Measurements from ENCODE around the gene ZNF225. TPM values are rescaled to one million over a fixed set of nuclear protein-coding genes. Genes with fewer than 3 reads are reported as not detected.

The ZNF225 gene
- total and polyA plus RNA-seq, 2 of the 4 experiments (the other 2 are of a cell fraction): 1.5 to 5.7 TPM

- Histone ChIP-seq H2AK9ac (replicated peaks; ENCODE audit: low read depth, low read length, poor library complexity) (no peak overlapping the region), H3K27ac (ENCODE audit: insufficient read depth, low read length) (no peak overlapping the region), H3K9ac (ENCODE audit: low read depth, low read length) (no peak overlapping the region), H3K18ac (ENCODE audit: low read depth, low read length) (no peak overlapping the region), H3K4me2 (ENCODE audit: low read depth, low read length) (no peak overlapping the region), H3K4me1 (ENCODE audit: control insufficient read depth, insufficient read depth, low read length) (no peaks in the 10 kb centered on the region), H3K36me3 (ENCODE audit: control insufficient read depth, insufficient read depth, low read length) (peaks cover 48% of the 10 kb centered on the region), H3K4ac (ENCODE audit: low read depth, low read length) (no peak overlapping the region), H3K23ac (ENCODE audit: low read depth, low read length) (no peak overlapping the region), H3K9me3 (ENCODE audit: control insufficient read depth, insufficient read depth, low read length) (peaks cover 5% of the 10 kb centered on the region), H2BK5ac (ENCODE audit: low read depth, low read length, poor library complexity, severe bottlenecking) (no peak overlapping the region), H2BK15ac (ENCODE audit: low read depth, low read length) (no peak overlapping the region), H2AK5ac (ENCODE audit: low read depth, low read length) (no peak overlapping the region), H4K5ac (ENCODE audit: low read depth, low read length) (no peak overlapping the region), H3K56ac (ENCODE audit: extremely low read depth, insufficient read depth, low read length) (no peak overlapping the region), H3K9me1 (ENCODE audit: insufficient read depth, low read length) (no peaks in the 10 kb centered on the region), H2AFZ (replicated peaks; ENCODE audit: low read length, poor library complexity) (no peak overlapping the region), H3K79me1 (ENCODE audit: low read depth in 1 of 2, low read length in 2 of 2) (0 out of 4 replicates have a peak, but pooled peaks cover 0 to 4% of the 10 kb centered on the region in 2 experiments), H3K27me3 (ENCODE audit: control insufficient read depth, insufficient read depth, low read length) (no peaks in the 10 kb centered on the region), H4K91ac (ENCODE audit: insufficient read depth, low read depth, low read length) (no peak overlapping the region), H4K8ac (ENCODE audit: low read depth in 2 of 2, low read length in 2 of 2) (no peak overlapping the region), H2BK120ac (ENCODE audit: low read depth, low read length) (no peak overlapping the region), H3K4me3 (ENCODE audit: insufficient read depth, low read depth, low read length) (no peak overlapping the region), H3K14ac (replicated peaks; ENCODE audit: low read depth, low read length) (no peak overlapping the region), H2BK20ac (ENCODE audit: low read depth, low read length) (no peak overlapping the region), H4K20me1 (ENCODE audit: insufficient read depth, low read length) (no peaks in the 10 kb centered on the region)
- in situ Hi-C loops (cut with MboI; ENCODE audit: low sequenced_read_pairs): no loop called here
- dilution Hi-C loops (cut with HindIII; ENCODE audit: low sequenced_read_pairs, unreplicated experiment): no loop called here
- BruUV-seq (replicated peaks): no TSS peak
- TF ChIP-seq NFE2L2 (IDR thresholded peaks at IDR 0.05; ENCODE audit: low read depth, low read length) (no peak), RCOR1 (IDR thresholded peaks at IDR 0.05; ENCODE audit: insufficient replicate concordance, low read length) (no peak), RAD21 (IDR thresholded peaks at IDR 0.05; ENCODE audit: low read length) (no peak)
- TF ChIP-seq, protein P1, sequence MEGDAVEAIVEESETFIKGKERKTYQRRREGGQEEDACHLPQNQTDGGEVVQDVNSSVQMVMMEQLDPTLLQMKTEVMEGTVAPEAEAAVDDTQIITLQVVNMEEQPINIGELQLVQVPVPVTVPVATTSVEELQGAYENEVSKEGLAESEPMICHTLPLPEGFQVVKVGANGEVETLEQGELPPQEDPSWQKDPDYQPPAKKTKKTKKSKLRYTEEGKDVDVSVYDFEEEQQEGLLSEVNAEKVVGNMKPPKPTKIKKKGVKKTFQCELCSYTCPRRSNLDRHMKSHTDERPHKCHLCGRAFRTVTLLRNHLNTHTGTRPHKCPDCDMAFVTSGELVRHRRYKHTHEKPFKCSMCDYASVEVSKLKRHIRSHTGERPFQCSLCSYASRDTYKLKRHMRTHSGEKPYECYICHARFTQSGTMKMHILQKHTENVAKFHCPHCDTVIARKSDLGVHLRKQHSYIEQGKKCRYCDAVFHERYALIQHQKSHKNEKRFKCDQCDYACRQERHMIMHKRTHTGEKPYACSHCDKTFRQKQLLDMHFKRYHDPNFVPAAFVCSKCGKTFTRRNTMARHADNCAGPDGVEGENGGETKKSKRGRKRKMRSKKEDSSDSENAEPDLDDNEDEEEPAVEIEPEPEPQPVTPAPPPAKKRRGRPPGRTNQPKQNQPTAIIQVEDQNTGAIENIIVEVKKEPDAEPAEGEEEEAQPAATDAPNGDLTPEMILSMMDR (conservative IDR thresholded peaks at IDR 0.05; ENCODE audit: low read depth, low read length): no peak
- TF ChIP-seq, protein P2, sequence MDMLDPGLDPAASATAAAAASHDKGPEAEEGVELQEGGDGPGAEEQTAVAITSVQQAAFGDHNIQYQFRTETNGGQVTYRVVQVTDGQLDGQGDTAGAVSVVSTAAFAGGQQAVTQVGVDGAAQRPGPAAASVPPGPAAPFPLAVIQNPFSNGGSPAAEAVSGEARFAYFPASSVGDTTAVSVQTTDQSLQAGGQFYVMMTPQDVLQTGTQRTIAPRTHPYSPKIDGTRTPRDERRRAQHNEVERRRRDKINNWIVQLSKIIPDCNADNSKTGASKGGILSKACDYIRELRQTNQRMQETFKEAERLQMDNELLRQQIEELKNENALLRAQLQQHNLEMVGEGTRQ (IDR thresholded peaks at IDR 0.05; ENCODE audit: low read depth, low read length): no peak
- ATAC-seq (ENCODE audit: low read depth) (no peak), DNase-seq (no peak)
- intact Hi-C loops (cut with micrococcal nuclease): no loop called here
- WGBS, 2 experiments (ENCODE audit: extremely low coverage in 2 of 2, insufficient read length in 1 of 2): no CpG with 5 or more reads among the region's 4 CpGs
- CTCF ChIA-PET: no interaction called here
- POLR2A ChIA-PET (ENCODE audit: unreplicated experiment): no interaction called here
Measured at GRCh38 chr19:44149776-44150175, 36.6 kb downstream of the ZNF225 start.
